GM12801 (cell line): ENCODE data around the gene ABLIM2.

ENCODE experiments used
- CTCF ChIP-seq: IDR thresholded peaks from one replicate; pipeline ENCODE4 v1.5.1; 2011; ENCODE audit warnings: control low read depth; ENCODE audit not compliant: insufficient read length; ENCODE audit errors: extremely low read depth

ABLIM2 gene

GRCh38 chr4:8026453-8026852 lies 132.2 kb downstream of the ABLIM2 start:
- TF ChIP-seq CTCF, result no peak

DNA sequence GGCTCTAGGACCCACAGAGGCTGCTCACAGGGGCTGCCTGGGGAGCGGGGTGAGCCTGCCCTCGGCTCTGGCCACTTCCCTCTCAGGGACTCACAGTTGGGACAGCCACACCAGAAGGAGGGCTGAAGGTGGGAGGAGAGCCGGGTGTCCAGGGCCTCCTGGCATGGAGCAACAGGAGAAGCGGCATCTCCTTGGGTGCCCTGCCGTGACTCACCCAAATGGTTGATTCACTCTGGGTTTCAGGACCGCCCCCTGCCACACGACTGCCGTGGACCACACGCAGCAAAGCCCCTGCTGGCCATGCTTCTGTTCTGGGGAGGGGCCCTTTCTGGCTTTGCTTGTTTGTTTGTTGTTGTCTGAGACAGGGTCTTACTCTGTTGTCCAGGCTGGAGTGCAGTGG lies 132.9 kb downstream of the ABLIM2 start:
- no peak for TF ChIP-seq CTCF

DNA sequence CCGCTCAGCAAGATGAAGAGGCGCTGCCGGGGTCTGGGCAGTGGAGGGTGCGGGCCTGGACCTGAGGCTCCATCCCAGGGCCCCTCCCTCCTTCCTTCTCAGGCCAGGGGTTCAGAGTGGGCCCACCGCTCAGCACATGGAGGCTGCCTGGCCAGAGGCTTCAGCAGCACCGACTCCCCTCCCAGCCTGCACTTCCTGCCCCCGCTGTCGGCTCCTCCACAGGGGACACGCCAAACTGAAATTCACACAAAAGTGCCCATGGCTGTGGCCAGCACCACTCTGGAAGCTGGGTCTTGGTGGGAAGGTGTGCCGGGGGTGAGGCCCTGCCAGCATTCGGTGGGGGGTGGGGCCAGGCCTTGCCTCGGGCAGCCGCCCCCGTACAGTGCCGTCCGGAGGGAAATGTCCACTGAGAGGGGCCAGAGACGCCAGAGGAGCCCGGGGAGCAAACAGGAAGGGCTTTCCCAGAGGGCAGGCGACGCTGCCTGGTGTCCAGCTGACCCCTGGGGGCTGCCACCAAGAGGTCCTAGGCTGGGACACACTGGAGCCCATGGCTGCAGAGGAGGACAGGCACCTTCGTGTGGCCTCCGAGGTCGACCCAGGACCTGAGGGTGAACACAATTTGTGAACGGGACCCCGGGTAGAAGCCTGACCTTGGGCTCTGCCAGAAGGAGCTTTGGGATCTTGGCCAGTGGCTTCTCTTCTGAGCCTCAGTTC lies 134.4 kb downstream of the ABLIM2 start:
- no peak for TF ChIP-seq CTCF

DNA sequence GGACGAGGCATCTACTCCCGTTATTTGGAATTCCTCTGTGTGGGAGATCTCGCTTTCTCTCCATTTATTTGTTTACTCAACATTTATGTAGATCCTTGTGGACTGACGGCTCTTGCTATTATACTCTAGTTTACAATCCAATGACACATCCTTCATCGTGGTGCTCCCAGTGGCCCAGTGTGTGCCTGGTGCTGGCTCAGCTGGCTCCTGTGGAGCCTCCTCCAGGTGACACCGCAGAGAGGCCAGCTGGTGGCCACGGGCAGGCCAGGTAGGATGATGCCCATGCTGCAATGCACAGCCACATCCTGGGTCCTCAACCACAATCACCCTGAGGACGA lies 134.9 kb downstream of the ABLIM2 start:
- TF ChIP-seq CTCF, result no peak

- TF ChIP-seq CTCF, result no peak
Measured at GRCh38 chr4:8022767-8023695, 135.6 kb downstream of the ABLIM2 start.

- no peak for TF ChIP-seq CTCF
Measured at GRCh38 chr4:8021796-8022195, 136.8 kb downstream of the ABLIM2 start.

DNA sequence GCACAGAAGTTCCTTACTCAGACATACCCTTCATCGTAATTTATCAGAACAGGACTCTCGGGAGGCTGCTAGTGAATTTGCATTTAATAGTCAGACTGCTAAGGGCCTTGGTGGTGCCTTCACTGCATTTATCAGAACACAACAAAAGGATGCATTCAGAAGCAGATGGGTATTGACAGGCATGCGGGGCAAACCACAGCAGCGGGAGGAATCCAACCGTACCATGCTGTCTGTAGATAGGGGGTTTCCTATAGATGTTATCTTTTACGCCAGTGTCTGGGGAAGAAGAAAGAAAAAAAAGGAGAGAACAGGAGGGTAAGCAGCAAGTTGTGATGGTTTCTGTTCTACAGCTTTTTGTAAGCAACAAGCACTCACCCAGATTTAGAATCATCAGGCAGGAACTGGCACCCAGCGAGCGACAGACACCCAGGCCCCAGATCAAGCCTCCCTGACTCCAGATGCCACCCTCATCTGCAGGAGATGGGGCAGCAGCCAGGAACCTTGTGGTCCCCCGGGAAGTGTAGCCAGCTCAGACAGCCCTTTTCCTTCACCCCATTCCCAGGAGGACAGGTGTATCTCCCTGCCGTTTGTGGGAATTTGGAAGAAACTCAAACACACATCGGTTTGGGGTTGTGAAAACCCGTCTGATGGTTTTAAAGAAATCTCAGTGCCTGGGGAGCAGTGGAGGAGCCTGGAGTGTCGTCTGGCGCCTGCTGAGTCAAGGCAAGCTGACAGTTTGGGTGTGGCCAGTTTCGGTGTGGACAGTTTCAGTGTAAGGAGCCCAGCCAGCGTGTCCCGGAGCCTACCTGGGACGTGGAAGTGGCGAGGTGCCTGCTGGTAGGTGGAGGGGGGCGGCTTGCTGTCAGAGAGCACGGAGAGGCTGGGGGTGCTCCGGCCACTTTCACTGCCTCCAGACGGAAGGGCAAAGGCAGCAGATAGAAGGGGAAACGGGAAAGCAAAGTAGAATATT lies 138.9 kb downstream of the ABLIM2 start:
- no peak for TF ChIP-seq CTCF
